GM12873 (cell line): ENCODE data around the gene CORO7.

Experiments used
- TF ChIP-seq, protein P1 (sequence below): IDR thresholded peaks from 2 replicates; pipeline ENCODE4 v1.5.1; 2012; ENCODE audit warnings: low read depth, mild to moderate bottlenecking, moderate library complexity, low read length, control low read depth; ENCODE audit not compliant: insufficient read depth; ENCODE audit errors: missing control alignments

The CORO7 gene

GRCh38 chr16:4338125-4338582 is 78.2 kb downstream of the CORO7 start:
- TF ChIP-seq, protein P1, sequence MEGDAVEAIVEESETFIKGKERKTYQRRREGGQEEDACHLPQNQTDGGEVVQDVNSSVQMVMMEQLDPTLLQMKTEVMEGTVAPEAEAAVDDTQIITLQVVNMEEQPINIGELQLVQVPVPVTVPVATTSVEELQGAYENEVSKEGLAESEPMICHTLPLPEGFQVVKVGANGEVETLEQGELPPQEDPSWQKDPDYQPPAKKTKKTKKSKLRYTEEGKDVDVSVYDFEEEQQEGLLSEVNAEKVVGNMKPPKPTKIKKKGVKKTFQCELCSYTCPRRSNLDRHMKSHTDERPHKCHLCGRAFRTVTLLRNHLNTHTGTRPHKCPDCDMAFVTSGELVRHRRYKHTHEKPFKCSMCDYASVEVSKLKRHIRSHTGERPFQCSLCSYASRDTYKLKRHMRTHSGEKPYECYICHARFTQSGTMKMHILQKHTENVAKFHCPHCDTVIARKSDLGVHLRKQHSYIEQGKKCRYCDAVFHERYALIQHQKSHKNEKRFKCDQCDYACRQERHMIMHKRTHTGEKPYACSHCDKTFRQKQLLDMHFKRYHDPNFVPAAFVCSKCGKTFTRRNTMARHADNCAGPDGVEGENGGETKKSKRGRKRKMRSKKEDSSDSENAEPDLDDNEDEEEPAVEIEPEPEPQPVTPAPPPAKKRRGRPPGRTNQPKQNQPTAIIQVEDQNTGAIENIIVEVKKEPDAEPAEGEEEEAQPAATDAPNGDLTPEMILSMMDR, result no peak

DNA sequence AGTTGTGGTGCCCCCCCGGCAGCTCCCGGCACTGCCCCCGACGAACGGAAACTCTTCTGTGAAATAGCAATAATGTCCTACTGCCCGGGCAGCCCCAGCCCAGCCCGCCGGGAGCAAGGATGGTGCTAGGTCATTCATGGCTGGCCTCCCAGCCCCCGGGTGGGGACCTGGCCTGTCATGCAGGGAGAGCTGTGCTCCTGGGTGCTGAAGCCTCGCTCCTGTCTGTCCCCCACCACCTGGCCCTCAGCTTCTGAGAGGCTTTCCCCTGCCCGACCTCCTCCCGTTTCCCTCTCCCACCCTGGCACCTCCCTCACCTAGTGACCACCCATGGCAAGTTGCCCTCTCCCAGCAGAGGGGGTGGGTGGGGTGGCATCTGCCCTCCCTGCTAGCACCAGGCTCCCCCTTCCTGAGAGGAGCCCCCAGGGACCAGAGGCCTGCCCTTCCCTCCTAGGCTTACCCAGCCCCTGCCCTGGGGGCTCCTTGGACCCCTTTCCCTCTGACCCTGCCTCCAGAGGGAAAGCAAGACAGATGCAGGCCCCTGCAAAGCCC is 78.8 kb downstream of the CORO7 start:
- TF ChIP-seq, protein P1, result no peak

GRCh38 chr16:4336701-4337539 is 79.5 kb downstream of the CORO7 start:
- TF ChIP-seq, protein P1, result no peak

- TF ChIP-seq, protein P1, result no peak
These were observed 81.5 kb downstream of the CORO7 start for GRCh38 chr16:4334724-4335495.

DNA sequence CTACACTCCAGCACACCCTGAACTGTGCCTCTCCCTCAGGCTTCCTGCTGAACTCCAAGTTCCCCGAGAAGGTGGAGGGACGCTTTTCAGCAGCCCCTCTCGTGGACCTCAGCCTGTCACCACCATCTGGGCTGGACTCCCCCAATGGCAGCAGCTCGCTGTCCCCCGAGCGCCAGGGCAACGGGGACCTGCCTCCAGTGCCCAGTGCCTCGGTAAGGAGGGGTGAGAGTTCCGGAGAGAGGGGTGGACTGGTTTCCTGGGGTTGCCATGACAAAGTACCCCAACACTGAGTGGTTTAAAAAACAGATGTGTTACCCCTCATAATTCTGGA is 83.1 kb downstream of the CORO7 start:
- TF ChIP-seq, protein P1, result no peak

GRCh38 chr16:4332623-4333307 is 83.6 kb downstream of the CORO7 start:
- TF ChIP-seq, protein P1, result no peak

- TF ChIP-seq, protein P1, result no peak
These were observed 84.3 kb downstream of the CORO7 start for GRCh38 chr16:4332083-4332482.
